Measurements from ENCODE around the gene PYDC1. TPM values are rescaled to one million over a fixed set of nuclear protein-coding genes. Genes with fewer than 3 reads are reported as not detected.

Gene PYDC1
- total and polyA plus RNA-seq, 10 of the 15 experiments (the other 5 are each of a cell fraction or from before 2014, with no cell fraction given), result not detected

GRCh38 chr16:31242206-31242605 lies 25.3 kb upstream of the PYDC1 start:
- in situ Hi-C loops (cut with MboI), result no loop called here
- peaks cover 8% of the 10 kb centered on the region for H3K4me1 ChIP-seq (ENCODE audit: control insufficient read depth, insufficient read depth, low read length)
- RAD21 ChIA-PET (ENCODE audit: unreplicated experiment), result interaction anchor here (1.0 kb wide), 1 partner anchor 103 kb away, joined by 3 read pairs; no protein-coding TSS in a partner anchor

More at GRCh38 chr16:31242206-31242605, 25.3 kb upstream of the PYDC1 start:
- H3K9me3 ChIP-seq (replicated peaks; ENCODE audit: control insufficient read depth, insufficient read depth, low read length), result no peaks in the 10 kb centered on the region
- TF ChIP-seq ZNF24 (IDR thresholded peaks at IDR 0.05), result no peak
- TF ChIP-seq IKZF2 (IDR thresholded peaks at IDR 0.05), result no peak
- TF ChIP-seq CEBPB (IDR thresholded peaks at IDR 0.05; ENCODE audit: borderline replicate concordance in 1 of 2, low read depth in 2 of 2, low read length in 2 of 2), result no peak
- TF ChIP-seq, protein P1, sequence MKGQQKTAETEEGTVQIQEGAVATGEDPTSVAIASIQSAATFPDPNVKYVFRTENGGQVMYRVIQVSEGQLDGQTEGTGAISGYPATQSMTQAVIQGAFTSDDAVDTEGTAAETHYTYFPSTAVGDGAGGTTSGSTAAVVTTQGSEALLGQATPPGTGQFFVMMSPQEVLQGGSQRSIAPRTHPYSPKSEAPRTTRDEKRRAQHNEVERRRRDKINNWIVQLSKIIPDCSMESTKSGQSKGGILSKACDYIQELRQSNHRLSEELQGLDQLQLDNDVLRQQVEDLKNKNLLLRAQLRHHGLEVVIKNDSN (IDR thresholded peaks at IDR 0.05; ENCODE audit: borderline replicate concordance, extremely low read length, insufficient read depth, low read depth, low read length), result no peak
- TF ChIP-seq ZZZ3 (IDR thresholded peaks at IDR 0.05; ENCODE audit: control insufficient read depth, insufficient read length, low read depth), result no peak
- TF ChIP-seq CREM (IDR thresholded peaks at IDR 0.05; ENCODE audit: low read depth), result no peak
- no peak for TF ChIP-seq NFIC (IDR thresholded peaks at IDR 0.05; ENCODE audit: low read depth, low read length)
- no peak for TF ChIP-seq RAD21 (IDR thresholded peaks at IDR 0.05; ENCODE audit: insufficient read depth, low read depth, low read length)
- TF ChIP-seq RELA (IDR thresholded peaks at IDR 0.05; ENCODE audit: borderline replicate concordance, partially characterized antibody), result no peak
- TF ChIP-seq, protein P2, sequence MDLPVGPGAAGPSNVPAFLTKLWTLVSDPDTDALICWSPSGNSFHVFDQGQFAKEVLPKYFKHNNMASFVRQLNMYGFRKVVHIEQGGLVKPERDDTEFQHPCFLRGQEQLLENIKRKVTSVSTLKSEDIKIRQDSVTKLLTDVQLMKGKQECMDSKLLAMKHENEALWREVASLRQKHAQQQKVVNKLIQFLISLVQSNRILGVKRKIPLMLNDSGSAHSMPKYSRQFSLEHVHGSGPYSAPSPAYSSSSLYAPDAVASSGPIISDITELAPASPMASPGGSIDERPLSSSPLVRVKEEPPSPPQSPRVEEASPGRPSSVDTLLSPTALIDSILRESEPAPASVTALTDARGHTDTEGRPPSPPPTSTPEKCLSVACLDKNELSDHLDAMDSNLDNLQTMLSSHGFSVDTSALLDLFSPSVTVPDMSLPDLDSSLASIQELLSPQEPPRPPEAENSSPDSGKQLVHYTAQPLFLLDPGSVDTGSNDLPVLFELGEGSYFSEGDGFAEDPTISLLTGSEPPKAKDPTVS (IDR thresholded peaks at IDR 0.05; ENCODE audit: low read depth, low read length), result no peak
- no peak for TF ChIP-seq JUND (IDR thresholded peaks at IDR 0.05; ENCODE audit: low read depth, low read length)
- no peak for TF ChIP-seq JUNB (IDR thresholded peaks at IDR 0.05)
- TF ChIP-seq STAT3 (IDR thresholded peaks at IDR 0.05; ENCODE audit: low read depth, low read length), result no peak
- no peak for TF ChIP-seq ASH2L (IDR thresholded peaks at IDR 0.05; ENCODE audit: borderline replicate concordance, low read depth)
- TF ChIP-seq RBBP5 (conservative IDR thresholded peaks at IDR 0.05), result no peak
- TF ChIP-seq FOS (IDR thresholded peaks at IDR 0.05; ENCODE audit: borderline replicate concordance, extremely low read depth, insufficient read length), result no peak
- no peak for TF ChIP-seq PKNOX1 (IDR thresholded peaks at IDR 0.05)
- no peak for TF ChIP-seq PML (IDR thresholded peaks at IDR 0.05; ENCODE audit: low read length)
- no peak for TF ChIP-seq MTA2 (IDR thresholded peaks at IDR 0.05; ENCODE audit: low read depth)
- TF ChIP-seq NR2F1 (conservative IDR thresholded peaks at IDR 0.05), result no peak
- H3K27ac ChIP-seq (ENCODE audit: control insufficient read depth, insufficient read depth), result no peak overlapping the region
- 69% methylated on average over 6 of the region's 6 CpGs for WGBS (ENCODE audit: insufficient coverage, insufficient replicate concordance, low lambda C conversion rate, missing lambda C conversion rate)
- no peak overlapping the region for H3K4me3 ChIP-seq
- ChIA-PET SMC1A (ENCODE audit: uncharacterized antibody, unreplicated experiment) (interaction anchor here (0.6 kb wide), 1 partner anchor 195 kb away, joined by 4 read pairs; no protein-coding TSS in a partner anchor), POLR2A (no interaction called here), CTCF (no interaction called here)
- no peaks in the 10 kb centered on the region for H3K36me3 ChIP-seq (ENCODE audit: control insufficient read depth in 2 of 2, insufficient read depth in 2 of 2, low read length in 1 of 2)
- no TSS peak for BruUV-seq (replicated peaks)
- no peaks in the 10 kb centered on the region for H4K20me1 ChIP-seq (ENCODE audit: control insufficient read depth, insufficient read depth)
- no peak for ATAC-seq
- H3K79me2 ChIP-seq (ENCODE audit: control insufficient read depth, insufficient read depth, low read length), result no peaks in the 10 kb centered on the region
- no peak overlapping the region for H2AFZ ChIP-seq (ENCODE audit: control insufficient read depth, low read depth, low read length)
- no peak overlapping the region for H3K9ac ChIP-seq (ENCODE audit: control insufficient read depth, insufficient read depth, low read length)
- intact Hi-C loops (cut with micrococcal nuclease; ENCODE audit: unreplicated experiment), result no loop called here
- no peak overlapping the region for H3K4me2 ChIP-seq (ENCODE audit: control insufficient read depth, insufficient read depth)
- no peaks in the 10 kb centered on the region for H3K27me3 ChIP-seq (replicated peaks in 1 of 2; ENCODE audit: control insufficient read depth in 2 of 2, insufficient read depth in 2 of 2, low read length in 1 of 2)
- DNase-seq (ENCODE audit: low read depth, low spot score), result no peak
- no peak for FAIRE-seq

Data from GM12878 (cell line).